SJCRH30 (cell line): ENCODE measurements around the gene PARD6B. TPM values are rescaled to one million over a fixed set of nuclear protein-coding genes. Genes with fewer than 3 reads are reported as not detected.
"Not testable (repeated sequence)": the region's sequence is repeated elsewhere in the genome, so short reads cannot be mapped to it uniquely, and the experiment has no call there.

Experiments
- DNase-seq, 2 experiments: peaks; one replicate each; pipeline ENCODE4 v3.0.0-alpha.2; 2015 to 2020
- H3K27ac ChIP-seq: fragments of 250-450 bp; sonication (Bioruptor Pico); 2 replicates; pipeline ENCODE4 v1.5.1; 2020; ENCODE audit warnings: mild to moderate bottlenecking, moderate library complexity
- H3K27me3 ChIP-seq: fragments of 250-450 bp; sonication (Bioruptor Pico); 2 replicates; pipeline ENCODE4 v1.5.1; 2020; ENCODE audit warnings: mild to moderate bottlenecking, moderate library complexity
- H3K36me3 ChIP-seq: fragments of 250-450 bp; sonication (Bioruptor Pico); 2 replicates; pipeline ENCODE4 v1.5.1; 2020; ENCODE audit warnings: mild to moderate bottlenecking, moderate library complexity
- H3K4me1 ChIP-seq: fragments of 250-450 bp; sonication (Bioruptor Pico); 2 replicates; pipeline ENCODE4 v1.5.1; 2020; ENCODE audit warnings: mild to moderate bottlenecking, moderate library complexity
- H3K4me3 ChIP-seq: fragments of 250-450 bp; sonication (Bioruptor Pico); 2 replicates; pipeline ENCODE4 v1.5.1; 2020; ENCODE audit warnings: mild to moderate bottlenecking, moderate library complexity
- H3K9me3 ChIP-seq: fragments of 250-450 bp; sonication (Bioruptor Pico); replicated peaks from 2 replicates; pipeline ENCODE4 v1.5.1; 2020; ENCODE audit warnings: mild to moderate bottlenecking, moderate library complexity
- total RNA-seq: library from RNA; depleted of rRNA; stranded (reverse); fragments of >200 nt; shearing (Covaris generic); gene quantifications from 2 replicates; pipeline ENCODE4 v1.2.3, GENCODE V29; 2014

Gene PARD6B
- total RNA-seq, 1 experiment from 2014 or later: 2.8 TPM

DNA sequence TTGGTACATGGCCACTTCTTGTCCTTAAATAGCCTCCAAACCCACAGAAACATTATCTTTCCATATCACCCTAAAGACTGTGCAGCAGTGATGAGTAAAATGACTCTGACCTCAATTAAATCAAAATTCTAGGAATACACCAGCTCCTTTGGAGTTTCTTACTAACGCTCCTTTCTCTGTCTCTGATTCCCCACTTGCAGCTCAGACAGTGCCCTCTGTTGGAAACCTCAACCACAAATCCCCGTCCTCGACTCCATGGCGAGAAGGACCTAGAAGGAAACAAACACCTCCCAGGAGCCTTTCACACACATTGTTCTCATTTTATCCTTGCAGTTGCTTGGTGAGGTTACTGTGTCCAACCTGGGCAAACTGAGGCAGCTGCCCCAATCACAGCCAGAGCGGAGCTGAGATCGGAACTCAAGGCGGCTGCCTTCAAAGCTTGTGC is 17.7 kb upstream of the PARD6B start:
- Histone ChIP-seq H3K4me1 (no peaks in the 10 kb centered on the region), H3K27me3 (peaks cover 1% of the 10 kb centered on the region), H3K27ac (no peak overlapping the region), H3K9me3 (no peaks in the 10 kb centered on the region), H3K36me3 (no peaks in the 10 kb centered on the region), H3K4me3 (no peak overlapping the region)
- peak in 1 of 2 experiments; percentile 52 for DNase-seq

DNA sequence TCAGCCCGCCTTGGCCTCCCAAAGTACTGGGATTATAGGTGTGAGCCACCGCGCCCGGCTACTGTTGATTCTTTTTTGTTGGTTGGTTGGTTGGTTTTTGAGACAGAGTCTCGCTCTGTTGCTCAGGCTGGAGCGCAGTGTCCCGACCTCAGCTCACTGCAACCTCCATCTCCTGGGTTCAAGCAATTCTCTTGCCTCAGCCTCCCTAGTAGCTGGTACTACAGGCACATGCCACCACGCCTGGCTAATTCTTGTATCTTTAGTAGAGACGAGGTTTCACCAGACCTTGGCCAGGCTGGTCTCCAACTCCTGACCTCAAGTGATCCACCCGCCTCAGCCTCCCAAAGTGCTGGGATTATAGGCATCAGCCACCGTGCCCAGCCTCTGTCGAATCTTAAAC is 17.0 kb upstream of the PARD6B start:
- H3K4me1 ChIP-seq, H3K27me3 ChIP-seq, DNase-seq, H3K27ac ChIP-seq, H3K4me3 ChIP-seq, H3K9me3 ChIP-seq, H3K36me3 ChIP-seq: not testable (repeated sequence)

GRCh38 chr20:50715694-50716093 is 15.7 kb upstream of the PARD6B start:
- H3K9me3 ChIP-seq: no peaks in the 10 kb centered on the region
- H3K27me3 ChIP-seq: peaks cover 4% of the 10 kb centered on the region
- DNase-seq: no peak
- H3K27ac ChIP-seq: no peak overlapping the region
- no peak overlapping the region for H3K4me3 ChIP-seq
- H3K36me3 ChIP-seq: no peaks in the 10 kb centered on the region
- H3K4me1 ChIP-seq: no peaks in the 10 kb centered on the region

GRCh38 chr20:50716518-50716917 is 14.9 kb upstream of the PARD6B start:
- no peak for DNase-seq
- Histone ChIP-seq H3K4me1 (no peaks in the 10 kb centered on the region), H3K27me3 (peaks cover 4% of the 10 kb centered on the region)

DNA sequence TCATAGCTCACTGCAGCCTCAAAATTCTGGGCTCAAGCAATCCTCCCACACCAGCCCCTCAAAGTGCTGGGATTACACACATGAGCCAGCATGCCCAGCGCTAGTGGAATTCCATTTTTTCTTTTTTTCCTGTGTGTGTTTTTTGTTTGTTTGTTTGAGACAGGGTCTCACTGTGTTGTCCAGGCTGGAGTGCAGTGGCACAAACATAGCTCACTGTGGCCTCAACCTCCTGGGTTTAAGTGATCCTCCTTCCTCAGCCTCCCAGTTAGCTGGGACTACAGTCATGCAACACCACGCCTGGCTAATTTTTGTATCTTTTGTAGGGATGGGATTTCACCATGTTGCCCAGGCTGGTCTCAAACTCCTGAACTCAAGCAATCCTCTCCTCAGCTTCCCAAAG is 14.1 kb upstream of the PARD6B start:
- no peaks in the 10 kb centered on the region for H3K36me3 ChIP-seq
- H3K27me3 ChIP-seq: peaks cover 4% of the 10 kb centered on the region
- H3K27ac ChIP-seq: no peak overlapping the region
- H3K9me3 ChIP-seq: no peaks in the 10 kb centered on the region
- no peak for DNase-seq
- H3K4me3 ChIP-seq: no peak overlapping the region
- no peaks in the 10 kb centered on the region for H3K4me1 ChIP-seq

More at GRCh38 chr20:50716518-50716917, 14.9 kb upstream of the PARD6B start:
- H3K36me3 ChIP-seq: no peaks in the 10 kb centered on the region
- H3K27ac ChIP-seq: no peak overlapping the region
- no peak overlapping the region for H3K4me3 ChIP-seq
- no peaks in the 10 kb centered on the region for H3K9me3 ChIP-seq

DNA sequence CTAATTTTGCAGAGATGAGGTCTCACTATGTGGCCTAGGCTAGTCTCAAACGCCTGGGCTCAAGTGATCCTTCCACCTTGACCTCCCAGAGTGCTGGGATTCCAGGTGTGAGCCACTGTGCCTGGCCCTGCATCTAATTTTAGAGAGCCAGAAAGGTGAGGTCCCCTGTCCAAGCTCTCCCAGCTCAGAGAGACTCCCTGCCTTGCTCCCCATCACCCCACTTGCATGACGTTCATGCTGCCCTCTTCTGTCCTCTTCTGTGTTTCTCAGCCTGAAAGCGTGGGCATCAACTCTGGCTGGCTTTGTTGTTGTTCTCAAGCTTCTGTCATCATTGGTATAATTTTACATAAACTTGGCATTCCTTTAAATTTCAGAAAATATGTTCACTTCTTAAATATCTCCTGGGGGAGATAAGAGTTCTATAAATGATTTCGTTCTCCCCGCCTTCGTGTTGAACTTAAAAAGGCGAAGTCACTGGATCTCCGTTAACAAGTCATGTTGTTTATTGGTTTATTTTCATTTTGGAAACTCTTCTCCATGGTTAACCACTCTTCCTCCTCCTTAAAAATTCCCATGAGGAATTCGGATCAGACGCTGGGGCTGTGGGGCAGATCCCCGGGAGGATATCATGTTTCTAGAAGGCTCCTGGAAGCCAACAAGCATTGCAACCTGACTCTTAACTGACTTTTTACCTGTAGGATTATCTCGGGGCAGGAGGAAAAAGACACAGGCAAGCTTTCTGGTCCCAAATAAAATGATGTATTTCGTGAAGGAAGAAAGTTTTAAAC is 13.2 kb upstream of the PARD6B start:
- peak in 1 of 2 experiments; percentile 34 for DNase-seq
- Histone ChIP-seq H3K4me3 (no peak overlapping the region), H3K36me3 (no peaks in the 10 kb centered on the region), H3K27me3 (peaks cover 4% of the 10 kb centered on the region), H3K27ac (no peak overlapping the region), H3K9me3 (no peaks in the 10 kb centered on the region), H3K4me1 (no peaks in the 10 kb centered on the region)

DNA sequence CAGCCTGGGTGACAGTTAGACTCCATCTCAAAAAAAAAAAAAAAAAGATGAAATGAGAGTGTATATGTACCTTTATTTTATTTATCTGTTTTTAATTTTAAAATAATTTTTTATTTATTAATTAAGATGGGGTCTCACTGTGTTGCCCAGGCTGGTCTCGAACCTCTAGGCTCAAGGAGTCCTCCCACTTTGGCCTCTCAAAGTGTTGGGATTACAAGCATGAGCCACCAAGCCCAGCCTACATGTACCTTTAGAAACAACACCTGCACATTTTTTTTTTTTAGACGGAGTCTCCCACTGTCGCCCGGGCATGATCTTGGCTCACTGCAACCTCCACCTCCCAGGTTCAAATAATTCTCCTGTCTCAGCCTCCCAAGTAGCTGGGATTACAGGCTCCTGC is 12.1 kb upstream of the PARD6B start:
- Histone ChIP-seq H3K9me3 (no peaks in the 10 kb centered on the region), H3K27me3 (peaks cover 4% of the 10 kb centered on the region), H3K4me1 (peaks cover under 1% of the 10 kb centered on the region; the same call in 1 of the 2 replicates), H3K36me3 (no peaks in the 10 kb centered on the region), H3K27ac (no peak overlapping the region), H3K4me3 (no peak overlapping the region)
- DNase-seq: no peak

DNA sequence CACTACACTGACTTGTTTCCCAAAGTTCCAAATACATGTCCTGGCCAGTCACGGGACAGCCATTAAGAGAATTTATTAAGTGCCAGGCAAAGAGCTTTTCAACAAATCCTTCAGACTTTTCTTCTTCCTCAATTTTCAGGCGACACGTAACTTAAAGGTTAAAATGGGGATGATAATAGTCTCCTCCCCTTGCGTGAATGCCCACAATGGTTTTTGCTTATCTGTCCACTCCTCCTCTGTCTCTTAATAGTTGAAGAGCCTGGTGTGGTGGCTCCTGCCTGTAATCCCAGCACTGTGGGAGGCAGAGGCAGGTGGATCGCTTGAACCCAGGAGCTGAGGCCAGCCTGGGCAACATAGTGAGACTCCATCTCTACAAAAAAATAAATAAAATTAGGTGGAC is 11.4 kb upstream of the PARD6B start:
- H3K9me3 ChIP-seq: no peaks in the 10 kb centered on the region
- H3K27me3 ChIP-seq: peaks cover 4% of the 10 kb centered on the region
- H3K4me3 ChIP-seq: no peak overlapping the region
- H3K36me3 ChIP-seq: no peaks in the 10 kb centered on the region
- no peak overlapping the region for H3K27ac ChIP-seq
- peaks cover 7% of the 10 kb centered on the region for H3K4me1 ChIP-seq
- no peak for DNase-seq

DNA sequence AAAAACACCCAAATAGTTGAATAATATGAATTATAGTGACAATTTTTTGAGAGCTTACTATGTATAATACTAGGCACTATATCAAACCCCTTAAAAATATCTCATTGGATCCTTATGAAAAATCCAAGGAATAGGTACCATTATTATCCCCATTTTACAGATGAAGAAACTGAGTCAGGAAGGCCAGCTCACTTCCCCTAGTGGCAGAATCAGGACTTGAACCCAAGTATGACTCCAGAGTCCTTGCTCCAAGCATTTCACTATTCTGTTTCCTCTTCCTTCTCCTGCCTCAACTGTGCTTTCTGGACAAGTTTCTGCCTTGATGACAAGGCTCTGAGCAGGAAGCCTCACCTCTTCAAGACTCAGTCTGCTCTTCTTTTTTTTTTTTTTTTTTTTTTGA is 10.8 kb upstream of the PARD6B start:
- peaks cover 4% of the 10 kb centered on the region for H3K27me3 ChIP-seq
- DNase-seq: no peak
- no peaks in the 10 kb centered on the region for H3K36me3 ChIP-seq
- H3K27ac ChIP-seq: no peak overlapping the region
- no peaks in the 10 kb centered on the region for H3K9me3 ChIP-seq
- H3K4me1 ChIP-seq: peaks cover 10% of the 10 kb centered on the region
- H3K4me3 ChIP-seq: no peak overlapping the region

DNA sequence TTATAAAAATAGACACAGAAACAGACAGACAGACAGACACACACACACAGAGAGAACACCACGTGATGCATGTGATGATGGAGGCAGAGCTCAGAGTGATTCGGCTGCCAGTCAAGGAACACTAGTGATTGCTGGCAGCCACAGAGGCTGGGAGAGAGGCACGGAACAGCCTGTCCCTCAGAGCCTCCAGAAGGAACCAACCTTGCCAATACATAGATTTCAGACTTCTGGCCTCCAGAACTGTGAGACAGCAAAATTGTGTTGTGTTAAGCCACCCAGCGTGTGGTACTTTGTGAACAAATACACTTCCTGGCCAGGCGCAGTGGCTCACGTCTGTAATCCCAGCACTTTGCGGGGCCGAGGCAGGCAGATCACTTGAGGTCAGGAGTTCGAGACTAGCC is 9.5 kb upstream of the PARD6B start:
- Histone ChIP-seq H3K36me3 (no peaks in the 10 kb centered on the region), H3K27ac (no peak overlapping the region), H3K27me3 (peaks cover 4% of the 10 kb centered on the region), H3K4me3 (no peak overlapping the region), H3K9me3 (no peaks in the 10 kb centered on the region), H3K4me1 (peaks cover 10% of the 10 kb centered on the region)
- DNase-seq: no peak

DNA sequence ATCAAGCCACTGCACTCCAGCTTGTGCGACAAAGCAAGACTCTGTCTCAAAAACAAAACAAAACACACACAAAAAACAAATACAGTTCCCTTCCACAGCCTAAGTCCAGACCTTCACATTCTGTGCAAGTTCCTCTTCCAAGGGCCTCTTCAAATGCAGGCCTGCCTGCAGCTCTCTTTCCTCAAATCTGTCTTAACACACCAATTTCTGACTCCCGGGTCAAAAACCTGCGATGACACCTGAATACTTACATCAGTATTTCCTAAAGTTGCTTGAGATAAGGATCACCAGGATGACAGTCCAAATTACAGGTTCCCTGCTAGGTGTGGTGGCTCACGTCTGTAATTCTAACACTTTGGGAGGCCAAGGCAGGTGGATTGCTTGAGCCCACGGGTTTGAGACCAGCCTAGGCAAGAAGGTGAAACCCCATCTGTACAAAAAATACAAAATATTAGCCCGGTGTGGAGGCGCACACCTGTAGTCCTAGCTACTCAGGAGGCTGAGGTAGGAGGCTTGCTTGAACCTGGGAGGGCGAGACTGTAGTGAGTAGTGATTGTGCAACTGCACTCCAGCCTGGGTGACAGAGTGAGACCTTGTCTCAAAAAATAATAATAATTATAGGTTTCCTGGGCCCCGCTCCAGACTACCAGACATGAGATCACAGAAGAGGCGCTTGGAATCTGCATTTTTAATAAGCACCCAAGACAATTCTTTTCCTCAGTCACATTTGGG is 8.8 kb upstream of the PARD6B start:
- H3K27me3 ChIP-seq: peaks cover 4% of the 10 kb centered on the region
- no peaks in the 10 kb centered on the region for H3K9me3 ChIP-seq
- H3K4me1 ChIP-seq: peaks cover 10% of the 10 kb centered on the region
- no peak for DNase-seq
- H3K36me3 ChIP-seq: no peaks in the 10 kb centered on the region
- H3K4me3 ChIP-seq: no peak overlapping the region
- H3K27ac ChIP-seq: no peak overlapping the region

- DNase-seq: no peak
- no peaks in the 10 kb centered on the region for H3K36me3 ChIP-seq
- peaks cover 3% of the 10 kb centered on the region for H3K27me3 ChIP-seq
- H3K27ac ChIP-seq: no peak overlapping the region
- peaks cover 10% of the 10 kb centered on the region for H3K4me1 ChIP-seq
- H3K4me3 ChIP-seq: no peak overlapping the region
- H3K9me3 ChIP-seq: no peaks in the 10 kb centered on the region
These were observed 7.7 kb upstream of the PARD6B start for GRCh38 chr20:50723672-50724071.

GRCh38 chr20:50724112-50724725 is 7.2 kb upstream of the PARD6B start:
- Histone ChIP-seq H3K4me3 (no peak overlapping the region), H3K4me1 (peaks cover 10% of the 10 kb centered on the region), H3K9me3 (no peaks in the 10 kb centered on the region), H3K27ac (no peak overlapping the region), H3K27me3 (no peaks in the 10 kb centered on the region; the same call in 1 of the 2 replicates), H3K36me3 (no peaks in the 10 kb centered on the region)
- no peak for DNase-seq

- Histone ChIP-seq H3K4me1 (peaks cover 10% of the 10 kb centered on the region), H3K9me3 (no peaks in the 10 kb centered on the region), H3K27ac (no peak overlapping the region), H3K36me3 (no peaks in the 10 kb centered on the region), H3K4me3 (no peak overlapping the region), H3K27me3 (no peaks in the 10 kb centered on the region; the same call in 1 of the 2 replicates)
- DNase-seq: peak; percentile 82 to 83
These were observed 6.3 kb upstream of the PARD6B start for GRCh38 chr20:50724851-50725723.
